ENCODE results near the gene LOC101059915.

DNA sequence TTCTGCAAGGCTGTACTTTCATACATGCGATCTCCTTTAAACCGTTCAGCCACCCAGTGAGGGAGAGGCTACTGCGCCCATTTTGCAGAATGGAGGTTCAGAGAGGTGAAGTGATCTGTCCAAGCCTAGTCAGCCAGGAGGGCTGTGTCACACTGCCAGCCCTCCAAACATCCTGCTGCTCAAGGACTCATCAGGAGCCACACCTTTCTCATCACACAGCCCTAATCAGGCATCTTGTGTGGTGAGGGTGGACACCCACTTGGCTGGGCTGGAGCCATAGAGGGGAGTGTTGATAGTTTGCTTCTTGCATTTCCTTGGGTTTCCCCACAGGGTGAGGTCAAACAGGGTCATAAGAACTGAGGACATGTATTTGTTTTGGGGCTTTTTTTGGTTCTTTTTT, 43.6 kb upstream of the LOC101059915 start:
- TF ChIP-seq BHLHE40 (IDR thresholded peaks at IDR 0.05; ENCODE audit: borderline replicate concordance) (no peak), FOXA1 (IDR thresholded peaks at IDR 0.05) (no peak), HDGF (IDR thresholded peaks at IDR 0.05; ENCODE audit: borderline replicate concordance) (no peak), SP1 (IDR thresholded peaks at IDR 0.05) (no peak), FOXK2 (IDR thresholded peaks at IDR 0.05) (no peak), NFRKB (IDR thresholded peaks at IDR 0.05) (no peak), TARDBP (IDR thresholded peaks at IDR 0.05) (no peak), ELF4 (IDR thresholded peaks at IDR 0.05) (no peak)
